HepG2 (cell line): Measurements from ENCODE around the gene B4GALT5. TPM values are rescaled to one million over a fixed set of nuclear protein-coding genes. Genes with fewer than 3 reads are reported as not detected.

Experiments
- CCDC6 ChIP-seq: sonication (generic); formaldehyde crosslinking; IDR thresholded peaks from 2 replicates; pipeline ENCODE4 v1.8.1; 2022; ENCODE audit warnings: mild to moderate bottlenecking, missing genetic modification reagents, moderate library complexity
- CHD4 ChIP-seq: fragments of 200-600 bp; sonication (generic); IDR thresholded peaks from 2 replicates; pipeline ENCODE4 v1.7.0; 2017; ENCODE audit warnings: mild to moderate bottlenecking, low read length, borderline replicate concordance
- ELF4 ChIP-seq: sonication (generic); formaldehyde crosslinking; IDR thresholded peaks from 2 replicates; pipeline ENCODE4 v1.5.0; 2020; ENCODE audit warnings: missing genetic modification reagents, mild to moderate bottlenecking, moderate library complexity, borderline replicate concordance
- HNRNPK ChIP-seq: fragments of 200-400 bp; formaldehyde crosslinking; IDR thresholded peaks from 2 replicates; pipeline ENCODE4 v1.6.1; 2018; ENCODE audit warnings: low read length, low read depth, moderate library complexity, mild to moderate bottlenecking; ENCODE audit not compliant: poor library complexity, severe bottlenecking
- MTERF4 ChIP-seq: sonication (generic); formaldehyde crosslinking; IDR thresholded peaks from 2 replicates; pipeline ENCODE4 v1.8.0; 2023; ENCODE audit warnings: mild to moderate bottlenecking, missing genetic modification reagents
- TCF12 ChIP-seq, 2 experiments: fragments of 450-650 bp in 1 of 2; sonication (generic) in 1 of 2; formaldehyde crosslinking in 1 of 2; IDR thresholded peaks; 2 replicates each; pipeline versions ENCODE4 v1.6.1 to v1.8.0; 2017 to 2022; ENCODE audit warnings: antibody characterized with exemption in 1 of 2, mild to moderate bottlenecking in 1 of 2, missing genetic modification reagents in 1 of 2, moderate library complexity in 1 of 2
- ZNF441 ChIP-seq: sonication (generic); formaldehyde crosslinking; IDR thresholded peaks from 2 replicates; pipeline ENCODE4 v1.7.0; 2021; ENCODE audit warnings: missing genetic modification reagents, borderline replicate concordance
- ZNF619 ChIP-seq: sonication (generic); formaldehyde crosslinking; IDR thresholded peaks from 2 replicates; pipeline ENCODE4 v1.4.0; 2020; ENCODE audit warnings: mild to moderate bottlenecking, missing genetic modification reagents
- ZNF674 ChIP-seq: sonication (generic); formaldehyde crosslinking; IDR thresholded peaks from 2 replicates; pipeline ENCODE4 v1.5.0; 2020; ENCODE audit warnings: low read depth, mild to moderate bottlenecking, missing genetic modification reagents
- ZNF713 ChIP-seq: sonication (generic); formaldehyde crosslinking; IDR thresholded peaks from 2 replicates; pipeline ENCODE4 v1.4.0; 2020; ENCODE audit warnings: mild to moderate bottlenecking, missing genetic modification reagents
- ZNF737 ChIP-seq: sonication (generic); formaldehyde crosslinking; IDR thresholded peaks from 2 replicates; pipeline ENCODE4 v1.5.0; 2020; ENCODE audit warnings: missing genetic modification reagents, mild to moderate bottlenecking, borderline replicate concordance
- polyA plus RNA-seq, 8 experiments: library from polyadenylated mRNA; depleted of rRNA in 3 of 8; stranded (reverse) in 7 of 8; unstranded in 1 of 8; fragments of >200 nt; fragmentation: Illumina TruSeq in 4 of 8; extraction: Trizol in 4 of 8; gene quantifications; 2 replicates each; pipeline versions ENCODE4 v1.2.1 to v1.2.3, GENCODE V29; 2011 to 2016; ENCODE audit warnings: low read depth in 4 of 8, missing spikeins in 1 of 8, mixed read lengths in 1 of 8; ENCODE audit not compliant: insufficient read depth in 1 of 8
- total RNA-seq, 5 experiments: library from RNA; depleted of rRNA; stranded (reverse); fragments of >200 nt; fragmentation: Illumina TruSeq; extraction: Trizol; gene quantifications; 2 replicates each; pipeline ENCODE4 v1.2.3, GENCODE V29; 2016; ENCODE audit warnings: low read depth in 1 of 5
- TF ChIP-seq, protein P1 (sequence below): sonication (generic); formaldehyde crosslinking; IDR thresholded peaks from 2 replicates; pipeline ENCODE4 v1.4.0; 2020; ENCODE audit warnings: missing genetic modification reagents, mild to moderate bottlenecking, borderline replicate concordance
- TF ChIP-seq, protein P2 (sequence below): sonication (generic); formaldehyde crosslinking; IDR thresholded peaks from 2 replicates; pipeline ENCODE4 v1.4.0; 2020; ENCODE audit warnings: mild to moderate bottlenecking, missing genetic modification reagents

B4GALT5 gene
- total and polyA plus RNA-seq, 2 of the 13 experiments (the other 11 are each of a cell fraction or from before 2014, with no cell fraction given), result 27.3 to 30.9 TPM

DNA sequence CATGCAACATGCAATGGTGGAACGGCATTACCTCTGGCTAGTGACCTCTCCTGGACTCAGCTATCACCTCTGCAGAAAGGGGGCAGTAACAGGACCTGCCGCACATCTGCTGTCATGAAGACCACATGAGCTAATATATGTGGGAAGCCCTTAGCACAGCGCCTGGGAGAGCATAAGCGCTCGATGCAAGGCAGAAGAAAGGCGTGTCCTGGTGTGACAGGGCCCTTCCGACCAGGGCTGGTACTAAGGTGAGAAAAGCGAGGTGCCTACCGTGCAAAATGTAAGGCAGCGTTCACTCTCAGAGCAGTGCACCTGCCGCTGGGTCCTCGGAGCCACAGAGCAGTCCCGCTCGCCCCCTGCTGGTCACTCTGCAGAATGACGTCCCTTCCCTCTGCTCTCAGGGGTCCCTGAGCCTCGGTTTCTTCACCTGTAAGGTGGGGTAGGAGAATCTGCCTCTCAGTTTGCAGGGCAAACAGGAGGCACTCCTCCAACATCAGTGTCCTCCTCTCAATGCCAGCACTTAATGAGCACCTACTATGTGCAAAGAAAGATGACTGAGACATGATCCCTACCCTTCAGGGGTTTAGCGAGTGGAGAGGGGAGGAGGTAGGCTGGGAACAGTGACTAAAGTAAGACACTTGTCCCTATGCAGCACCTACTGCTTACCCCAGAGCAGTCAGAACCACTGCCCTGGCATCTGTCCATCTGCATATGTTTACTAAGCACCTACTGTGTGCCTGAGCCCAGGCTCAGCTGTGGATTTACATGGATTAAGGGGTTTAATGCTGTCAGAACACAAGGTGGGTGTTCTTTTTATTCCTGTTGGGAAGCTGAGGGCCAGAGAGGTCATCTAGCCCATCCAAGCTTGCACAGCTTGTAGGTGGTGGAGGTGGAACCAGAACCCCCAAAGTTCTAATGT is 104.7 kb downstream of the B4GALT5 start (continued):
- TF ChIP-seq CHD4 (peak; percentile 66; the same call in 1 of the 2 replicates), ZNF674 (CRISPR knock-in tag) (no peak; the same call in 1 of the 2 replicates), ZNF619 (CRISPR knock-in tag) (peak; percentile 83; the same call in 1 of the 2 replicates), TCF12 (IDR thresholded peaks at IDR 0.05) (no peak), TCF12 (CRISPR knock-in tag; IDR thresholded peaks at IDR 0.05) (no peak; the same call in 1 of the 2 replicates), ZNF441 (no peak), HNRNPK (no peak), MTERF4 (CRISPR knock-in tag) (peak; percentile 84; the same call in 1 of the 2 replicates), CCDC6 (CRISPR knock-in tag) (no peak), ZNF713 (CRISPR knock-in tag) (no peak), ELF4 (CRISPR knock-in tag) (no peak), ZNF737 (CRISPR knock-in tag) (0 out of 2 replicates have a peak, but pooled peaks have one; percentile 76)
- TF ChIP-seq, protein P1, sequence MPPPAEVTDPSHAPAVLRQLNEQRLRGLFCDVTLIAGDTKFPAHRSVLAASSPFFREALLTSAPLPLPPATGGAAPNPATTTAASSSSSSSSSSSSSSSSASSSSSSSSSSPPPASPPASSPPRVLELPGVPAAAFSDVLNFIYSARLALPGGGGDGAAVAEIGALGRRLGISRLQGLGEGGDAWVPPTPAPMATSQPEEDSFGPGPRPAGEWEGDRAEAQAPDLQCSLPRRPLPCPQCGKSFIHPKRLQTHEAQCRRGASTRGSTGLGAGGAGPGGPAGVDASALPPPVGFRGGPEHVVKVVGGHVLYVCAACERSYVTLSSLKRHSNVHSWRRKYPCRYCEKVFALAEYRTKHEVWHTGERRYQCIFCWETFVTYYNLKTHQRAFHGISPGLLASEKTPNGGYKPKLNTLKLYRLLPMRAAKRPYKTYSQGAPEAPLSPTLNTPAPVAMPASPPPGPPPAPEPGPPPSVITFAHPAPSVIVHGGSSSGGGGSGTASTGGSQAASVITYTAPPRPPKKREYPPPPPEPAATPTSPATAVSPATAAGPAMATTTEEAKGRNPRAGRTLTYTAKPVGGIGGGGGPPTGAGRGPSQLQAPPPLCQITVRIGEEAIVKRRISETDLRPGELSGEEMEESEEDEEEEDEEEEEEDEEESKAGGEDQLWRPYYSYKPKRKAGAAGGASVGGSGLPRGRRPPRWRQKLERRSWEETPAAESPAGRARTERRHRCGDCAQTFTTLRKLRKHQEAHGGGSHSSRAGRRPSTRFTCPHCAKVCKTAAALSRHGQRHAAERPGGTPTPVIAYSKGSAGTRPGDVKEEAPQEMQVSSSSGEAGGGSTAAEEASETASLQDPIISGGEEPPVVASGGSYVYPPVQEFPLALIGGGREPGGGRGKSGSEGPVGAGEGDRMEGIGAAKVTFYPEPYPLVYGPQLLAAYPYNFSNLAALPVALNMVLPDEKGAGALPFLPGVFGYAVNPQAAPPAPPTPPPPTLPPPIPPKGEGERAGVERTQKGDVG (CRISPR knock-in tag), result no peak
- TF ChIP-seq, protein P2, sequence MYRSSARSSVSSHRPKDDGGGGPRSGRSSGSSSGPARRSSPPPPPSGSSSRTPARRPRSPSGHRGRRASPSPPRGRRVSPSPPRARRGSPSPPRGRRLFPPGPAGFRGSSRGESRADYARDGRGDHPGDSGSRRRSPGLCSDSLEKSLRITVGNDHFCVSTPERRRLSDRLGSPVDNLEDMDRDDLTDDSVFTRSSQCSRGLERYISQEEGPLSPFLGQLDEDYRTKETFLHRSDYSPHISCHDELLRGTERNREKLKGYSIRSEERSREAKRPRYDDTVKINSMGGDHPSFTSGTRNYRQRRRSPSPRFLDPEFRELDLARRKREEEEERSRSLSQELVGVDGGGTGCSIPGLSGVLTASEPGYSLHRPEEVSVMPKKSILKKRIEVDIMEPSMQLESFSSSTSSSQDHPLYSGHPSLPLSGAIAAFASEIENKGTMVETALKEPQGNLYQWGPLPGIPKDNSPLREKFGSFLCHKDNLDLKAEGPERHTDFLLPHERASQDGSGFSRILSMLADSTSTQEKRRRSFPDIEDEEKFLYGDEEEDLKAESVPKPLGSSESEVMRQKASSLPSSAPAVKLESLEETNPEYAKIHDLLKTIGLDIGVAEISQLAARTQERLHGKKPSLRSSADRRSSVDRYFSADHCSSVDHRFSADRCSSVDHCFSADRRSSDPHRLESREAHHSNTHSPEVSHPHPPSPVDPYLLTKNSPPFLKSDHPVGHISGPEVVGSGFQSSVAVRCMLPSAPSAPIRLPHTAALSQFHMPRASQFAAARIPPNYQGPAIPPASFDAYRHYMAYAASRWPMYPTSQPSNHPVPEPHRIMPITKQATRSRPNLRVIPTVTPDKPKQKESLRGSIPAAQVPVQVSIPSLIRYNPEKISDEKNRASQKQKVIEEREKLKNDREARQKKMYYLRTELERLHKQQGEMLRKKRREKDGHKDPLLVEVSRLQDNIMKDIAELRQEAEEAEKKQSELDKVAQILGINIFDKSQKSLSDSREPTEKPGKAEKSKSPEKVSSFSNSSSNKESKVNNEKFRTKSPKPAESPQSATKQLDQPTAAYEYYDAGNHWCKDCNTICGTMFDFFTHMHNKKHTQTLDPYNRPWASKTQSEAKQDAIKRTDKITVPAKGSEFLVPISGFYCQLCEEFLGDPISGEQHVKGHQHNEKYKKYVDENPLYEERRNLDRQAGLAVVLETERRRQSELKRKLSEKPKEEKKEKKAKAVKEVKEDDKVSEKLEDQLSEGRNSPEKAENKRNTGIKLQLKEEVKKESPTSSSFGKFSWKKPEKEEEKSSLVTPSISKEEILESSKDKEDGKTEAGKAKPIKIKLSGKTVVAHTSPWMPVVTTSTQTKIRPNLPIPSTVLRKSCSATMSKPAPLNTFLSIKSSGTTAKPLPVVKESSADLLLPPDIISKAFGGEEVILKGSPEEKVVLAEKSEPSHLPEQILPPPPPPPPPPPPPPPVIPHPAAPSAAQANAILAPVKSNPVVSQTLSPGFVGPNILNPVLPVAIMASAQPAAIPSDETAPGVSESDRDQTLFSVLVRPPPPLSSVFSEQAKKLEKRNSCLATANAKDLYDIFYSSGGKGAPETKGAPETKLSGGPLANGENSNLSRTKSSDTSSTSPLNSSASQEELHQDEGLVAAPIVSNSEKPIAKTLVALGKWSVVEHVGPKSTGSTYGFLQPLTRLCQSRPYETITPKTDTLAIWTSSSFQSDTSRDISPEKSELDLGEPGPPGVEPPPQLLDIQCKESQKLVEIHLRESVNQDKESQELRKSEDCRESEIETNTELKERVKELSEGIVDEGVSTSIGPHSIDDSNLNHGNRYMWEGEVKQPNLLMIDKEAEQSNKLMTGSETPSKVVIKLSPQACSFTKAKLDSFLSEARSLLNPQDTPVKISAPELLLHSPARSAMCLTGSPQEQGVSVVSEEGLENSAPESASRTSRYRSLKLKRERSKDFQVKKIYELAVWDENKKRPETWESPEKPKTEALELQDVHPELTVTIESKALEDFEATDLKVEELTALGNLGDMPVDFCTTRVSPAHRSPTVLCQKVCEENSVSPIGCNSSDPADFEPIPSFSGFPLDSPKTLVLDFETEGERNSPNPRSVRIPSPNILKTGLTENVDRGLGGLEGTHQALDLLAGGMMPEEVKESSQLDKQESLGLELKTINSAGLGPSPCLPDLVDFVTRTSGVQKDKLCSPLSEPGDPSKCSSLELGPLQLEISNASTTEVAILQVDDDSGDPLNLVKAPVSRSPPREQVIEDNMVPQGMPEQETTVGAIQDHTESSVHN (CRISPR knock-in tag), result peak; percentile 49; the same call in 1 of the 2 replicates
